ENCODE measurements around the gene TLR9. TPM values are rescaled to one million over a fixed set of nuclear protein-coding genes. Genes with fewer than 3 reads are reported as not detected.

TLR9 gene
- total and polyA plus RNA-seq, 9 of the 15 experiments (the other 6 are each of a cell fraction or from before 2014, with no cell fraction given): not detected

DNA sequence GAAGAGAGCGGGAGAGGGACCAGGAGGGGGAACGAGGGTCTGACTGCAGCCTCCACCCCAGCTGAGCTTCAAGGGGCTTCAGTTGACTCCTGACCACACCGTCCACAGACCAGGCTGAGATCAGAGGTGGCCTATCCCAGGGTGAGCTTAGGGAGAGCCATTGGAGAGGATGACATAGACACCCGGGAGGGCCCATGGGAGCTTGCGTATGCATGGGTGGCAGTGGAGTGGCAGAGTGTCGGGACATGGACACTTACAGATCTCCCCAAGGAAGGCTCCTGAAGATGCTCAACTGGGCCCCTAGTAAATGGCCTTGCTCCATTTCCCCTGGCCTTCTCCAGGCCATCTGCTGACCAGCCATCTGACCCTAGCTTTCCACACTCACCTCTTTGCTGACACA is 40.1 kb downstream of the TLR9 start:
- H3K4me2 ChIP-seq (ENCODE audit: insufficient read depth, low read length): no peak overlapping the region
- peaks cover 43 to 48% of the 10 kb centered on the region in 2 experiments for H3K4me1 ChIP-seq (replicated peaks in 1 of 2; ENCODE audit: control insufficient read depth in 2 of 2, insufficient read depth in 2 of 2, low read length in 2 of 2)
- BruUV-seq (replicated peaks): no TSS peak
- CTCF ChIA-PET (ENCODE audit: low intra/inter-chr PET ratio): no interaction called here
- no peaks in the 10 kb centered on the region for H3K36me3 ChIP-seq (ENCODE audit: control insufficient read depth, insufficient read depth, low read length)
- intact Hi-C loops (cut with micrococcal nuclease) (no loop called here), in situ Hi-C loops (cut with MboI) (no loop called here)
- 81% methylated on average over 4 of the region's 6 CpGs for WGBS (ENCODE audit: insufficient coverage, low coverage, missing lambda C conversion rate)
- H3K9me3 ChIP-seq (replicated peaks; ENCODE audit: control insufficient read depth, insufficient read depth, low read depth, low read length): no peaks in the 10 kb centered on the region
- H3K79me2 ChIP-seq (ENCODE audit: control insufficient read depth, insufficient read depth, low read length): no peaks in the 10 kb centered on the region
- no peak for FAIRE-seq
- TF ChIP-seq PCBP1 (IDR thresholded peaks at IDR 0.05; ENCODE audit: low read depth, low read length, poor library complexity, severe bottlenecking) (no peak), C11orf30 (IDR thresholded peaks at IDR 0.05; ENCODE audit: low read depth) (no peak), ETS2 (tag; IDR thresholded peaks at IDR 0.05; ENCODE audit: borderline replicate concordance, poor library complexity, severe bottlenecking) (no peak), HLTF (IDR thresholded peaks at IDR 0.05) (no peak), MEF2D (tag; conservative IDR thresholded peaks at IDR 0.05; ENCODE audit: low read depth) (no peak), RAD21 (CRISPR knock-in tag; conservative IDR thresholded peaks at IDR 0.05 in 1 of 2, IDR thresholded peaks at IDR 0.05 in 1 of 2) (no peak), SMARCB1 (IDR thresholded peaks at IDR 0.05; ENCODE audit: insufficient read length, low read depth) (no peak), NCOR1 (IDR thresholded peaks at IDR 0.05) (no peak), ZNF354B (CRISPR knock-in tag; IDR thresholded peaks at IDR 0.05) (no peak), RCOR1 (IDR thresholded peaks at IDR 0.05; ENCODE audit: borderline replicate concordance in 1 of 2, low read depth in 2 of 2, low read length in 2 of 2) (no peak), ZC3H4 (CRISPR knock-in tag; IDR thresholded peaks at IDR 0.05; ENCODE audit: borderline replicate concordance) (no peak), ZBTB7A (IDR thresholded peaks at IDR 0.05; ENCODE audit: borderline replicate concordance, control insufficient read depth, low read depth, low read length) (no peak), PTTG1 (tag; IDR thresholded peaks at IDR 0.05; ENCODE audit: low read depth) (no peak), ZNF778 (CRISPR knock-in tag; IDR thresholded peaks at IDR 0.05) (no peak), STAT5B (CRISPR knock-in tag; IDR thresholded peaks at IDR 0.05) (no peak)
- TF ChIP-seq, protein P1, sequence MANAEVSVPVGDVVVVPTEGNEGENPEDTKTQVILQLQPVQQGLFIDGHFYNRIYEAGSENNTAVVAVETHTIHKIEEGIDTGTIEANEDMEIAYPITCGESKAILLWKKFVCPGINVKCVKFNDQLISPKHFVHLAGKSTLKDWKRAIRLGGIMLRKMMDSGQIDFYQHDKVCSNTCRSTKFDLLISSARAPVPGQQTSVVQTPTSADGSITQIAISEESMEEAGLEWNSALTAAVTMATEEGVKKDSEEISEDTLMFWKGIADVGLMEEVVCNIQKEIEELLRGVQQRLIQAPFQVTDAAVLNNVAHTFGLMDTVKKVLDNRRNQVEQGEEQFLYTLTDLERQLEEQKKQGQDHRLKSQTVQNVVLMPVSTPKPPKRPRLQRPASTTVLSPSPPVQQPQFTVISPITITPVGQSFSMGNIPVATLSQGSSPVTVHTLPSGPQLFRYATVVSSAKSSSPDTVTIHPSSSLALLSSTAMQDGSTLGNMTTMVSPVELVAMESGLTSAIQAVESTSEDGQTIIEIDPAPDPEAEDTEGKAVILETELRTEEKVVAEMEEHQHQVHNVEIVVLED (CRISPR knock-in tag; IDR thresholded peaks at IDR 0.05): no peak
- TF ChIP-seq, protein P2, sequence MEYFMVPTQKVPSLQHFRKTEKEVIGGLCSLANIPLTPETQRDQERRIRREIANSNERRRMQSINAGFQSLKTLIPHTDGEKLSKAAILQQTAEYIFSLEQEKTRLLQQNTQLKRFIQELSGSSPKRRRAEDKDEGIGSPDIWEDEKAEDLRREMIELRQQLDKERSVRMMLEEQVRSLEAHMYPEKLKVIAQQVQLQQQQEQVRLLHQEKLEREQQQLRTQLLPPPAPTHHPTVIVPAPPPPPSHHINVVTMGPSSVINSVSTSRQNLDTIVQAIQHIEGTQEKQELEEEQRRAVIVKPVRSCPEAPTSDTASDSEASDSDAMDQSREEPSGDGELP (CRISPR knock-in tag; IDR thresholded peaks at IDR 0.05; ENCODE audit: borderline replicate concordance): no peak
- H2AFZ ChIP-seq (ENCODE audit: low read depth, low read length): 0 out of 2 replicates have a peak overlapping the region, but pooled peaks have one; percentile 39
- H3K27me3 ChIP-seq (ENCODE audit: control insufficient read depth in 2 of 2, insufficient read depth in 2 of 2, low read length in 2 of 2): no peaks in the 10 kb centered on the region
- no peak overlapping the region for H3K4me3 ChIP-seq
- POLR2A ChIA-PET: no interaction called here
- H3K27ac ChIP-seq (ENCODE audit: extremely low read depth, low read depth, low read length): no peak overlapping the region
- no peak for ATAC-seq
- peaks cover 9% of the 10 kb centered on the region for H3K9me1 ChIP-seq (ENCODE audit: control insufficient read depth, insufficient read depth, low read length)
- no peak for DNase-seq (ENCODE audit: extremely low read depth in 1 of 4, low spot score in 3 of 4)
- H4K20me1 ChIP-seq (replicated peaks; ENCODE audit: control insufficient read depth, insufficient read depth, low read length): 0 out of 2 replicates have a peak, but pooled peaks cover 6% of the 10 kb centered on the region
- no peak overlapping the region for H3K9ac ChIP-seq (ENCODE audit: insufficient read depth in 1 of 2, low read depth in 2 of 2, low read length in 2 of 2)

Data from K562 (cell line).